H1 (cell line): ENCODE results near the gene APPL2. TPM values are rescaled to one million over a fixed set of nuclear protein-coding genes. Genes with fewer than 3 reads are reported as not detected.

Experiments
- CTCF ChIA-PET: fragments of 300-600 bp; sonication (Branson Sonifier 250); formaldehyde crosslinking; loops from one replicate; lab custom pipeline; 2021; ENCODE audit not compliant: partially characterized antibody; lab: Charles Lee
- POLR2A ChIA-PET: fragments of 300-600 bp; sonication (Branson Sonifier 250); formaldehyde crosslinking; loops from one replicate; lab custom pipeline; 2021; ENCODE audit warnings: inconsistent platforms; ENCODE audit not compliant: partially characterized antibody; lab: Charles Lee
- DNase-seq, 2 experiments: peaks; one replicate each; pipeline versions ENCODE4 v3.0.0 to v3.0.0-alpha.2; 2010 to 2022; ENCODE audit warnings: low spot score in 2 of 2, low read depth in 1 of 2, mixed read lengths in 1 of 2
- FAIRE-seq: peaks from 2 replicates; lab custom pipeline; 2011; peaks lifted over from hg19 to GRCh38; lab: Jason Lieb, UNC
- H2AFZ ChIP-seq: 2 replicates; pipeline ENCODE4 v1.8.1; 2012; ENCODE audit warnings: low read length, inconsistent platforms
- H2AK5ac ChIP-seq: 2 replicates; pipeline ENCODE4 v1.6.1; 2013; ENCODE audit warnings: low read depth, low read length
- H2BK120ac ChIP-seq: replicated peaks from 2 replicates; pipeline ENCODE3; 2013; ENCODE audit warnings: low read depth, low read length, inconsistent platforms
- H2BK12ac ChIP-seq: 2 replicates; pipeline ENCODE4 v1.6.1; 2013; ENCODE audit warnings: low read depth, low read length
- H2BK15ac ChIP-seq: 2 replicates; pipeline ENCODE4 v1.6.1; 2013; ENCODE audit warnings: low read length
- H2BK20ac ChIP-seq: 2 replicates; pipeline ENCODE4 v1.6.1; 2013; ENCODE audit warnings: low read length
- H2BK5ac ChIP-seq: 2 replicates; pipeline ENCODE4 v1.6.1; 2013; ENCODE audit warnings: low read depth, low read length
- H3K14ac ChIP-seq: 2 replicates; pipeline ENCODE4 v1.6.1; 2013; ENCODE audit warnings: inconsistent platforms; ENCODE audit not compliant: insufficient read length
- H3K18ac ChIP-seq: 2 replicates; pipeline ENCODE4 v1.6.1; 2013; ENCODE audit warnings: low read length; ENCODE audit errors: extremely low read depth
- H3K23ac ChIP-seq: 2 replicates; pipeline ENCODE4 v1.6.1; 2013; ENCODE audit warnings: inconsistent platforms; ENCODE audit not compliant: insufficient read length
- H3K23me2 ChIP-seq: 2 replicates; pipeline ENCODE4 v1.6.1; 2013; ENCODE audit warnings: low read depth, low read length
- H3K27ac ChIP-seq: 2 replicates; pipeline ENCODE4 v1.6.1; 2011; ENCODE audit warnings: low read depth, low read length, inconsistent platforms
- H3K27me3 ChIP-seq, 4 experiments: replicated peaks in 1 of 4; 1 replicate in 1 of 4; 2 replicates in 3 of 4; pipeline versions ENCODE4 v1.6.1 to v1.8.1; 2011 to 2013; ENCODE audit warnings: low read length in 3 of 4, mild to moderate bottlenecking in 3 of 4, inconsistent platforms in 2 of 4, mixed read lengths in 2 of 4, moderate library complexity in 1 of 4; ENCODE audit not compliant: control insufficient read depth in 3 of 4, insufficient read depth in 3 of 4; ENCODE audit errors: extremely low read depth in 1 of 4
- H3K36me3 ChIP-seq, 4 experiments: 2 replicates each; pipeline versions ENCODE4 v1.6.1 to v1.8.1; 2011 to 2013; ENCODE audit warnings: mild to moderate bottlenecking in 4 of 4, low read length in 3 of 4, moderate library complexity in 2 of 4, control low read depth in 1 of 4, inconsistent platforms in 1 of 4; ENCODE audit not compliant: insufficient read depth in 4 of 4, control insufficient read depth in 2 of 4
- H3K4ac ChIP-seq: replicated peaks from 2 replicates; pipeline ENCODE3; 2013; ENCODE audit warnings: low read length, low read depth, mixed read lengths, inconsistent platforms; ENCODE audit not compliant: insufficient read length
- H3K4me1 ChIP-seq, 4 experiments: replicated peaks in 1 of 4; 1 replicate in 1 of 4; 2 replicates in 3 of 4; pipeline versions ENCODE4 v1.6.1 to v1.8.1; 2011 to 2013; ENCODE audit warnings: low read length in 3 of 4, inconsistent platforms in 2 of 4, mixed read lengths in 1 of 4; ENCODE audit not compliant: insufficient read depth in 4 of 4, control insufficient read depth in 3 of 4
- H3K4me2 ChIP-seq, 2 experiments: 2 replicates each; pipeline versions ENCODE4 v1.6.1 to v1.8.1; 2011 to 2013; ENCODE audit warnings: low read depth in 2 of 2, low read length in 2 of 2, control low read depth in 1 of 2, inconsistent platforms in 1 of 2, mild to moderate bottlenecking in 1 of 2; ENCODE audit not compliant: insufficient read depth in 1 of 2
- H3K4me3 ChIP-seq, 4 experiments: fragments of 200-600, 300-600 bp in 1 of 4; sonication (generic), shearing (Covaris generic), sonication (Bioruptor Twin) in 1 of 4; 2 replicates each; pipeline versions ENCODE4 v1.5.1 to v1.8.1; 2011 to 2016; ENCODE audit warnings: low read length in 4 of 4, low read depth in 3 of 4, control low read depth in 2 of 4, inconsistent platforms in 2 of 4, mild to moderate bottlenecking in 2 of 4, mixed read lengths in 1 of 4, moderate library complexity in 1 of 4; ENCODE audit not compliant: insufficient read depth in 2 of 4; ENCODE audit errors: extremely low read depth in 1 of 4
- H3K56ac ChIP-seq: replicated peaks from 2 replicates; pipeline ENCODE3; 2013; ENCODE audit warnings: low read depth, mild to moderate bottlenecking, mixed read lengths, low read length, inconsistent platforms; ENCODE audit not compliant: insufficient read length
- H3K79me1 ChIP-seq: 2 replicates; pipeline ENCODE4 v1.6.1; 2013; ENCODE audit warnings: low read depth, low read length, control low read depth
- H3K79me2 ChIP-seq, 2 experiments: 2 replicates each; pipeline versions ENCODE4 v1.6.1 to v1.8.1; 2012 to 2013; ENCODE audit warnings: low read length in 2 of 2, mild to moderate bottlenecking in 2 of 2, inconsistent platforms in 1 of 2; ENCODE audit not compliant: insufficient read depth in 2 of 2, control insufficient read depth in 1 of 2
- H3K9ac ChIP-seq, 4 experiments: replicated peaks in 1 of 4; 1 replicate in 1 of 4; 2 replicates in 3 of 4; pipeline versions ENCODE4 v1.6.1 to v1.8.1; 2011 to 2013; ENCODE audit warnings: low read depth in 3 of 4, low read length in 3 of 4, control low read depth in 2 of 4, mild to moderate bottlenecking in 2 of 4, moderate library complexity in 2 of 4, inconsistent platforms in 1 of 4; ENCODE audit errors: extremely low read depth in 1 of 4
- H3K9me3 ChIP-seq, 2 experiments: 2 replicates each; pipeline versions ENCODE4 v1.6.1 to v1.8.1; 2012 to 2013; ENCODE audit warnings: mild to moderate bottlenecking in 2 of 2, moderate library complexity in 2 of 2, control low read depth in 1 of 2, inconsistent platforms in 1 of 2, low read depth in 1 of 2, low read length in 1 of 2, mixed read lengths in 1 of 2; ENCODE audit not compliant: insufficient read depth in 2 of 2
- H4K20me1 ChIP-seq, 2 experiments: replicated peaks in 1 of 2; 2 replicates each; pipeline versions ENCODE3 to v1.8.1; 2011 to 2013; ENCODE audit warnings: inconsistent platforms in 2 of 2, low read length in 2 of 2, mild to moderate bottlenecking in 1 of 2; ENCODE audit not compliant: insufficient read depth in 2 of 2, control insufficient read depth in 1 of 2
- H4K5ac ChIP-seq: 2 replicates; pipeline ENCODE4 v1.6.1; 2013; ENCODE audit warnings: low read length, low read depth, mixed read lengths, inconsistent platforms; ENCODE audit not compliant: insufficient read length
- H4K8ac ChIP-seq: 2 replicates; pipeline ENCODE4 v1.8.0; 2013; ENCODE audit warnings: mild to moderate bottlenecking, moderate library complexity, low read length, inconsistent platforms; ENCODE audit not compliant: insufficient read depth; ENCODE audit errors: extremely low read depth
- H4K91ac ChIP-seq: replicated peaks from 2 replicates; pipeline ENCODE3; 2013; ENCODE audit warnings: low read length, mixed read lengths, inconsistent platforms; ENCODE audit not compliant: insufficient read length
- ASH2L ChIP-seq: fragments of 200-600, 300-600 bp; sonication (generic); IDR thresholded peaks from one replicate; pipeline ENCODE4 v1.7.1; 2017; ENCODE audit warnings: low read length
- BRCA1 ChIP-seq: IDR thresholded peaks from 2 replicates; pipeline ENCODE4 v1.6.1; 2012; ENCODE audit warnings: low read depth, low read length, improper control_type of control experiment
- MAFK ChIP-seq: IDR thresholded peaks from 2 replicates; pipeline ENCODE4 v1.6.1; 2012; ENCODE audit warnings: low read depth, mild to moderate bottlenecking, improper control_type of control experiment, low read length
- NRF1 ChIP-seq: IDR thresholded peaks from 2 replicates; pipeline ENCODE4 v1.6.1; 2011; ENCODE audit warnings: mild to moderate bottlenecking, low read depth, low read length, improper control_type of control experiment
- RAD21 ChIP-seq, 2 experiments: IDR thresholded peaks in 1 of 2; conservative IDR thresholded peaks in 1 of 2; 2 replicates each; pipeline ENCODE4 v1.6.1; 2011; ENCODE audit warnings: low read depth in 2 of 2, low read length in 2 of 2, improper control_type of control experiment in 1 of 2, inconsistent platforms in 1 of 2, mild to moderate bottlenecking in 1 of 2, moderate library complexity in 1 of 2
- SP2 ChIP-seq: IDR thresholded peaks from 2 replicates; pipeline ENCODE4 v1.6.1; 2012; ENCODE audit warnings: mild to moderate bottlenecking, low read length, inconsistent platforms
- SUZ12 ChIP-seq: fragments of 200-600 bp; sonication (generic); IDR thresholded peaks from 2 replicates; pipeline ENCODE4 v1.6.1; 2012; ENCODE audit warnings: mild to moderate bottlenecking, inconsistent platforms, low read length, moderate library complexity, mixed read lengths
- ZNF274 ChIP-seq: IDR thresholded peaks from 2 replicates; pipeline ENCODE4 v1.7.0; 2012; ENCODE audit warnings: low read length, borderline replicate concordance; ENCODE audit errors: extremely low read depth
- WGBS, 2 experiments: shearing (Covaris generic) in 1 of 2; methylation state at CpG; one replicate each; pipeline versions ENCODE4 v1.1.6 to v1.1.7; 2013 to 2015; ENCODE audit warnings: low lambda C conversion rate in 2 of 2, mixed read lengths in 2 of 2, inconsistent platforms in 1 of 2, low coverage in 1 of 2, missing lambda C conversion rate in 1 of 2; ENCODE audit not compliant: insufficient replicate concordance in 2 of 2, insufficient coverage in 1 of 2, insufficient read length in 1 of 2; ENCODE audit errors: extremely low coverage in 1 of 2, missing lambda C conversion rate in 1 of 2; 5-methylcytosine and 5-hydroxymethylcytosine counted together
- polyA plus RNA-seq, 7 experiments: library from polyadenylated mRNA; depleted of rRNA in 3 of 7; stranded (reverse) in 5 of 7; unstranded in 2 of 7; fragments of >200 nt in 5 of 7; fragments of 200-250 nt in 2 of 7; gene quantifications; 1 replicate in 5 of 7; 2 replicates in 1 of 7; 4 replicates in 1 of 7; pipeline versions ENCODE4 v1.2.1 to v1.2.3, GENCODE V29; 2011 to 2013; ENCODE audit warnings: missing spikeins in 2 of 7, mixed read lengths in 2 of 7
- total RNA-seq: library from RNA; stranded (reverse); fragmentation: NEBNext Ultra II Directional; extraction: Animal tissue kit (Norgen Biotek cat#: 25700); gene quantifications from 2 replicates; pipeline ENCODE4 v1.2.1, GENCODE V29; 2021
- TF ChIP-seq, protein P1 (sequence below): IDR thresholded peaks from 2 replicates; pipeline ENCODE4 v1.6.1; 2012; ENCODE audit warnings: inconsistent platforms
- TF ChIP-seq, protein P2 (sequence below), 3 experiments: IDR thresholded peaks; 1 replicate in 2 of 3; 2 replicates in 1 of 3; pipeline versions ENCODE4 v1.5.1 to v1.6.1; 2011; ENCODE audit warnings: low read length in 3 of 3, mild to moderate bottlenecking in 3 of 3, inconsistent platforms in 2 of 3, low read depth in 1 of 3, moderate library complexity in 1 of 3; ENCODE audit not compliant: insufficient read depth in 1 of 3; ENCODE audit errors: control extremely low read depth in 1 of 3

The APPL2 gene
- total and polyA plus RNA-seq, 2 of the 8 experiments (the other 6 are each of a cell fraction or from before 2014, with no cell fraction given) = 8.9 to 22.9 TPM

DNA sequence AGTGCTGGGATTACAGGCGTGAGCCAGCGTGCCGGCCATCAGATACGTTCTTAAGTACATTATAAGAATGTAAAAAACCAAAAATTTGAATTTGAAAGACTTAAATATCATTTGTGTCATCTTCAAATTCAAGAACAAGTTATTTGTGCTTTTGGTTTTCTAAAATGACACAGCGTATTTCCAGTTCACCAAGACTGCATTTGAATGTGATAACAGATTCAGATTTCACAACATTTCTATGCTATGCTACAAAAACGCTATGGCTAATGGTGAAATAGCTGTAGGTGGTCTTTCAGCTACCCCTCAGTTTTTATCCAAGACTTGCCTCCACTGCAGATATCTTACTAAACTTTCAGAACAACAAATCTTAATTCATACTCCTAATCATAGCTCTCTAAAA lies 46.7 kb downstream of the APPL2 start:
- WGBS, 2 experiments = 77% methylated on average over 6 of the region's 6 CpGs; no CpG with 5 or more reads in 1 of the 2 experiments
- no peak overlapping the region for H3K27ac ChIP-seq
- H3K9ac ChIP-seq = no peak overlapping the region
- H2BK20ac ChIP-seq = no peak overlapping the region
- no peak overlapping the region for H2BK5ac ChIP-seq
- H2BK15ac ChIP-seq = no peak overlapping the region
- no peak overlapping the region for H3K4ac ChIP-seq
- no peaks in the 10 kb centered on the region for H3K4me1 ChIP-seq
- H3K23ac ChIP-seq = no peak overlapping the region
- H4K8ac ChIP-seq = no peak overlapping the region
- no peak overlapping the region for H2BK120ac ChIP-seq
- no peak overlapping the region for H3K4me3 ChIP-seq
- no peak overlapping the region for H3K56ac ChIP-seq
- no peak overlapping the region for H2BK12ac ChIP-seq
- H3K9me3 ChIP-seq = no peaks in the 10 kb centered on the region
- H3K14ac ChIP-seq = no peak overlapping the region
- H2AFZ ChIP-seq = no peak overlapping the region
- no peaks in the 10 kb centered on the region for H3K27me3 ChIP-seq
- no peak overlapping the region for H4K5ac ChIP-seq
- peaks cover 4 to 37% (median 13%) of the 10 kb centered on the region in 4 experiments for H3K36me3 ChIP-seq
- FAIRE-seq = no peak
- no peaks in the 10 kb centered on the region for H4K20me1 ChIP-seq
- H2AK5ac ChIP-seq = no peak overlapping the region
- no peaks in the 10 kb centered on the region for H3K23me2 ChIP-seq
- no peak for DNase-seq
- H3K79me2 ChIP-seq = no peaks in the 10 kb centered on the region
- no peaks in the 10 kb centered on the region for H3K79me1 ChIP-seq
- ChIA-PET CTCF (interaction anchor here (0.7 to 1.9 kb wide), 3 partner anchors 16 to 193 kb away, joined by 3 to 5 read pairs (median 3); no protein-coding TSS in a partner anchor), POLR2A (interaction anchor here (1.1 kb wide), 1 partner anchor 15 kb away, joined by 3 read pairs; no protein-coding TSS in a partner anchor)
- H4K91ac ChIP-seq = no peak overlapping the region
- H3K4me2 ChIP-seq = no peak overlapping the region
- no peak overlapping the region for H3K18ac ChIP-seq
- TF ChIP-seq, protein P1, sequence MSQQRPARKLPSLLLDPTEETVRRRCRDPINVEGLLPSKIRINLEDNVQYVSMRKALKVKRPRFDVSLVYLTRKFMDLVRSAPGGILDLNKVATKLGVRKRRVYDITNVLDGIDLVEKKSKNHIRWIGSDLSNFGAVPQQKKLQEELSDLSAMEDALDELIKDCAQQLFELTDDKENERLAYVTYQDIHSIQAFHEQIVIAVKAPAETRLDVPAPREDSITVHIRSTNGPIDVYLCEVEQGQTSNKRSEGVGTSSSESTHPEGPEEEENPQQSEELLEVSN = no peak
- TF ChIP-seq SUZ12 (no peak), SP2 (no peak), BRCA1 (no peak), ZNF274 (no peak), ASH2L (no peak), MAFK (no peak), NRF1 (no peak), RAD21 (IDR thresholded peaks at IDR 0.05 in 1 of 2, conservative IDR thresholded peaks at IDR 0.05 in 1 of 2; ENCODE audit: low read depth in 2 of 2, low read length in 2 of 2) (no peak)
- TF ChIP-seq, protein P2, sequence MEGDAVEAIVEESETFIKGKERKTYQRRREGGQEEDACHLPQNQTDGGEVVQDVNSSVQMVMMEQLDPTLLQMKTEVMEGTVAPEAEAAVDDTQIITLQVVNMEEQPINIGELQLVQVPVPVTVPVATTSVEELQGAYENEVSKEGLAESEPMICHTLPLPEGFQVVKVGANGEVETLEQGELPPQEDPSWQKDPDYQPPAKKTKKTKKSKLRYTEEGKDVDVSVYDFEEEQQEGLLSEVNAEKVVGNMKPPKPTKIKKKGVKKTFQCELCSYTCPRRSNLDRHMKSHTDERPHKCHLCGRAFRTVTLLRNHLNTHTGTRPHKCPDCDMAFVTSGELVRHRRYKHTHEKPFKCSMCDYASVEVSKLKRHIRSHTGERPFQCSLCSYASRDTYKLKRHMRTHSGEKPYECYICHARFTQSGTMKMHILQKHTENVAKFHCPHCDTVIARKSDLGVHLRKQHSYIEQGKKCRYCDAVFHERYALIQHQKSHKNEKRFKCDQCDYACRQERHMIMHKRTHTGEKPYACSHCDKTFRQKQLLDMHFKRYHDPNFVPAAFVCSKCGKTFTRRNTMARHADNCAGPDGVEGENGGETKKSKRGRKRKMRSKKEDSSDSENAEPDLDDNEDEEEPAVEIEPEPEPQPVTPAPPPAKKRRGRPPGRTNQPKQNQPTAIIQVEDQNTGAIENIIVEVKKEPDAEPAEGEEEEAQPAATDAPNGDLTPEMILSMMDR (IDR thresholded peaks at IDR 0.05; ENCODE audit: control extremely low read depth in 1 of 3, insufficient read depth in 1 of 3, low read depth in 1 of 3, low read length in 3 of 3) = no peak
